Effector CD8-positive, alpha-beta T cell (primary cell): Measurements from ENCODE around the gene C3orf70.

Experiments
- DNase-seq: peaks from one replicate; lab custom pipeline; 2025; lab: John Stamatoyannopoulos, UW

C3orf70 gene

GRCh38 chr3:185087419-185087818 lies 65.4 kb downstream of the C3orf70 start:
- DNase-seq, result no peak

- DNase-seq, result no peak
These were observed 68.0 kb downstream of the C3orf70 start for GRCh38 chr3:185084901-185085300.

GRCh38 chr3:185084402-185084801 lies 68.5 kb downstream of the C3orf70 start:
- DNase-seq, result no peak

GRCh38 chr3:185082829-185083228 lies 70.0 kb downstream of the C3orf70 start:
- DNase-seq, result no peak

GRCh38 chr3:185082149-185082548 lies 70.7 kb downstream of the C3orf70 start:
- no peak for DNase-seq

GRCh38 chr3:185081521-185081920 lies 71.3 kb downstream of the C3orf70 start:
- no peak for DNase-seq

- DNase-seq, result no peak
These were observed 73.2 kb downstream of the C3orf70 start for GRCh38 chr3:185079625-185080024.

GRCh38 chr3:185076219-185076618 lies 76.6 kb downstream of the C3orf70 start:
- no peak for DNase-seq

GRCh38 chr3:185075547-185075946 lies 77.3 kb downstream of the C3orf70 start:
- no peak for DNase-seq

GRCh38 chr3:185071287-185071800 lies 81.5 kb downstream of the C3orf70 start:
- no peak for DNase-seq

GRCh38 chr3:185070491-185071286 lies 82.2 kb downstream of the C3orf70 start:
- DNase-seq, result no peak

GRCh38 chr3:185069037-185070030 lies 83.5 kb downstream of the C3orf70 start:
- DNase-seq, result no peak

GRCh38 chr3:185067173-185067572 lies 85.7 kb downstream of the C3orf70 start:
- no peak for DNase-seq

GRCh38 chr3:185066251-185066650 lies 86.6 kb downstream of the C3orf70 start:
- DNase-seq, result no peak

- no peak for DNase-seq
These were observed 87.8 kb downstream of the C3orf70 start for GRCh38 chr3:185065059-185065458.

- DNase-seq, result no peak
These were observed 89.4 kb downstream of the C3orf70 start for GRCh38 chr3:185063431-185063830.

- DNase-seq, result no peak
These were observed 90.7 kb downstream of the C3orf70 start for GRCh38 chr3:185062191-185062590.

GRCh38 chr3:185060655-185061054 lies 92.2 kb downstream of the C3orf70 start:
- no peak for DNase-seq

GRCh38 chr3:185059766-185060165 lies 93.1 kb downstream of the C3orf70 start:
- no peak for DNase-seq

GRCh38 chr3:185058796-185059195 lies 94.1 kb downstream of the C3orf70 start:
- no peak for DNase-seq

- no peak for DNase-seq
These were observed 95.0 kb downstream of the C3orf70 start for GRCh38 chr3:185057829-185058228.

- no peak for DNase-seq
These were observed 96.0 kb downstream of the C3orf70 start for GRCh38 chr3:185056908-185057307.

- DNase-seq, result no peak
These were observed 100.2 kb downstream of the C3orf70 start for GRCh38 chr3:185052631-185053030.
